Stimulated activated CD8-positive, alpha-beta memory T cell treated with anti-CD3 and anti-CD28 coated beads, Interleukin-15, amount 100 ng/mL, for 1 hour (primary cell): ENCODE data around the gene EXT2.

Experiments
- DNase-seq: peaks from one replicate; pipeline ENCODE4 v3.0.0-alpha.2; 2020; ENCODE audit warnings: low read depth

EXT2 gene

DNA sequence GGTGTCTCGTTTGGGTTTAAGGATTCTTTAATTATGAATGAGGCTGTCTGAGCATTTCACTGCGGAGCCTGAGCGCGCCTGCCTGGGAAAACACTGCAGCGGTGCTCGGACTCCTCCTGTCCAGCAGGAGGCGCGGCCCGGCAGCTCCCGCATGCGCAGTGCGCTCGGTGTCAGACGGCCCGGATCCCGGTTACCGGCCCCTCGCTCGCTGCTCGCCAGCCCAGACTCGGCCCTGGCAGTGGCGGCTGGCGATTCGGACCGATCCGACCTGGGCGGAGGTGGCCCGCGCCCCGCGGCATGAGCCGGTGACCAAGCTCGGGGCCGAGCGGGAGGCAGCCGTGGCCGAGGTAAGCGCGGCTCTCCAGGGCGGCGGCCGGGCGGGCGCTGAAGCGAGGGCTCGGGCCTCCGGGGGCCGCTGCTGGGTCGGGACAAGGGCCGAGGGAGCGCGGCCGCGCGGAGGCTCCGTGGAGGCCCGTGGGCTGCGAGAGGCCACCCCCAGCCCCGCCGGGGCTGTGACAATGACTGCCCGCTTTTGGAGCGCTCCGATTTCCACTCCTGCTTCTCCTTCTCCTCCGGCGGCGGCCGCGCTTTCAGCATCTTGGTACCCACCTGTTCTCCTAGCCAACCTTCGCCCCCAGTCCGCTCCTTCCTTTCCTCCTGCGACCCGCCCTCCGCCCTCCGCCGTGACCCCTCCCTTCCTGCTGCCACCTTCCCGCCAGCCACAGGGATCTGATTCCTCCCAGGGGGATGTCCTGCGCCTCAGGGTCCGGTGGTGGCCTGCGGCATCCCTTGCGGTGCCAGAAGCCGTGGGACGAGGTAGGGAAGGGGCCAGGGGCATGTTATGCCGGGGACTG lies at the start of gene EXT2:
Gene EXT2, plus strand, starts transcription at position 173 of the 854 bp plus-strand sequence. CDS start 12,035 bp downstream, outside the sequence.
- peak; percentile 70 for DNase-seq

DNA sequence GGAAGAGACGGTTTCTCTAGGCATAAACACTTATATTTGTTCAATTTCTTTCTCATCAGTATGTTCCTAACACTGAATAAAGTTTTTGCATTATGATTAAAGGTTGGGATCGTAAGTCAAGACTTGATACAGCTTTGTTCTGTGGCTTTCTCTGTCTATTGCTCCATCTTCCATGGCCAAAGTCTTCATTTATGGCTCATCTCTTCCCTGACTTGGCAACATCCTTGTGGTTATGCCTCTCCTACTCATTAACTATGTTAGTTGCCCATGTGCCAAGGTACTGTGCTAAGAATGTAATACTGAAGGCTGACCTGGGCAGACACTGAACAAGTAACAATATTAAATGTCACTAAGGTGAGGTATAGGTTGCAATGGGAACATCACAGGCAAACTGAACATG lies 49.3 kb upstream of the EXT2 start:
- DNase-seq: no peak

DNA sequence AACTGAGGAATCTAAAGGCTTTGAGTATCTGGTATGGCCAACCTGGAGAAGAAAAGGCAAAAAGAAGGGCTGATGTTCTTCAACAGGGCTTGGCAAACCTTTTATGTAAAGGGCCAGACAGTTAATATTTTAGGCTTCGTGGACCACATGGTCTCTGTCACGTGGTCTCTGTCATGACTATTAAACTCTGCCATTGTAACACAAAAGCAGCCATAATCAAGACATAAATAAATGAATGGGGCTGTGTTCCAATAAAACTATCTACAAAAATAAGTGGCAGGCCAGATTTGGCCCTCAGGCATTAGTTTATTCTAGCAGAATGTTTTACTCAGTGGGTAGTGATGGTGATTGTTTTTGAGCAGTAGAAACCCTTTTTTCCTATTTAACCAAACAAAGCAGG lies 48.2 kb upstream of the EXT2 start:
- DNase-seq: no peak

DNA sequence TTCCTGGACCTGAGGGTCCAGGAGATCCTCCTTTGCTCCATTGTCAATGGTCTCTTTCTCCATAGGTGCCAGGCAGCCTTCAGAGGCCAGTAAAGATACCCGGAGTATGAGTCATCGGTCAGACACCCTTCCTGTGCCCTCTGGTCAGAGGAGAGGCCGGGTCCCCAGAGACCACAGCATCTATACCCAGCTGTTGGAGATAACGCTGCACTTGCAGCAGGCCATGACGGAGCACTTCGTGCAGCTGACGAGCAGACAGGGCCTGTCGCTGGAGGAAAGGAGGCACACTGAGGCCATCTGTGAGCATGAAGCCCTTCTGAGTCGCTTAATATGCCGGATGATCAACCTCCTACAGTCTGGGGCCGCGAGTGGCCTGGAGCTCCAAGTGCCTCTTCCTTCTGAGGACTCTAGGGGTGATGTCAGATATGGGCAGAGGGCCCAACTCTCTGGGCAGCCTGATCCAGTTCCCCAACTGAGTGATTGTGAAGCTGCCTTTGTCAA lies 47.5 kb upstream of the EXT2 start, which contains the start of gene ACCSL:
Gene ACCSL, plus strand, starts transcription at position 51 of the 501 bp plus-strand sequence. Its CDS starts 56 bp downstream, at position 107.
- DNase-seq: no peak

DNA sequence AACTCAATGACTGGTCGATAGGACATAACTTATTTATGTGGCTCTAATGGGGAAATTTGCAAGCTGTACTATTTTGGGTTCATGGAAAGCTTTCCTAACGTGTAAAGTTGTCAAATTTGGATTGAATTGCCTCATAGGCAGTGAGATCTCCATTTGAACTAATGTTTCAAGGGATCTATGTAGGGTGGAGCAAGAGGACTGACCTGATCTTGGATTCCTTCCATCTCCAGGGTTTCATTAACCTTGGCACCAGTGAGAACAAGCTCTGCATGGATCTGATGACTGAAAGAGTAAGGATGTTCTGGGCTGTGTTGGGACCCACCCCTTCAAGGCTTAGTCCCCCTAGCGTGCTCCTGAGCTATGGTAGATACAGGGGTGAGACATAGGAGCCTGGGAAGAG lies 45.6 kb upstream of the EXT2 start:
- no peak for DNase-seq

DNA sequence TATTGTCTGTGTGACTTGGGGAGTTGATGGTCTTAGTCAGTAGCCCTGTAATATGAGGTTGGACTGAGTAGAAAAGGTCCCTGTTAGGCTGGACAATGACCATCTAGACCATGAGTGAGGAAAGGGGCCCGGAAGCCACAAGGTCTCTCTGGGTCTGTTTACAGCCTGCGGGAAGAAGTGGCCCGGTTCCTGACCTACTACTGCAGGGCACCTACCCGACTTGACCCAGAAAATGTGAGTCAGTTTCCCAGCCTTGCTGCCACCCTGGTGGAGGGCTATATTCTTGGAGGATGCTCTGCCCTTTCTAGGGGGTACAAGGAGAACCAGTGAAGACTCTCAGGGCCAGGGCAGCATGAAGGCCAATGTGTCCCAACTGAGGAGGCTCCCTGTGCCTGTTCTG lies 44.3 kb upstream of the EXT2 start:
- DNase-seq: no peak

DNA sequence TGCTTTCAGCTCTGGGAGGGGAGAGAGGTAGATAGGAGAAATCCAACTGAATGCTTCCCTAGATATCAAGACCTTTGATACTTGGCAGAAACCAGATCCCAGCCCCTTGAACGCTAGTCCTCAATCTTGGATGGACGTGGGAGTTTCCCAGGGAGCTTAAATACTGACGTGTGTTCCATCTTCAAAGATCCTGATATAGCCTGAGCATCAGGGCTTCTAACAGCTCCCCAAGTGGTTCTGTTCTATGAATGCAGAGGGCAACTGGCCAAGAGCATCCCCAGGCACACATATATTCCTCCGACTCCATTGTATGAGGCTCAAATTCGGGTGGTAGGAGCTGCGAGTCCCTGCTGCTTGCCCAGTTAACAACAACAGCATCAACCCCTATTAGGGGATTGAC lies 38.1 kb upstream of the EXT2 start:
- no peak for DNase-seq

GRCh38 chr11:44058275-44058674 lies 37.2 kb upstream of the EXT2 start:
- no peak for DNase-seq

DNA sequence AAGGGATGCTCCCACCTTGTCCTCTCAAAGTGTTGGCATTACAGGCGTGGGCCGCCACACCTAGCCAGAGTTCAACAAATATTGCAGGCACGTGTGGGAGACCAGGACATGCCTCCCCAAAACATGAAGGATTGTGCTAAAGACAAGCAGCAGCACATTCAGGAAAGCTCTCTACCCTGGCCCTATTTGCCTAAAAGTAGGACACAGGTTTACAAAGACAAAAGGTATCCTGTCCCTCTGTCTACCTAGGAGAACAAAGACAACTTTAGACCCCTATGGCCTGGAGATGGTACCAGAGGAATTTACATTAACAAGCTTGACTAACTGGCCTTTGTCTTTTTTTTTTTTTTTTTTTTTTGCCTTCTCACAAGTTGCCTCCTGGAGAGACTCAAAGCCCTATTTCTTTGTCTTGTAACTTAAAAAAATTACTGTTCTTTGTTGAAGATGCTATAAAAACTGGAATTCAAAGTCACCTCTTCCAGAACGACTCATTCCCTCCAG lies 30.3 kb upstream of the EXT2 start:
- DNase-seq: no peak

GRCh38 chr11:44065841-44066731 lies 29.4 kb upstream of the EXT2 start, which contains the start of gene ACCS:
TSS of gene ACCS (plus strand) at chr11:44066270. CDS start at chr11:44067628, 1,358 bp downstream.
- DNase-seq: peak; percentile 78

DNA sequence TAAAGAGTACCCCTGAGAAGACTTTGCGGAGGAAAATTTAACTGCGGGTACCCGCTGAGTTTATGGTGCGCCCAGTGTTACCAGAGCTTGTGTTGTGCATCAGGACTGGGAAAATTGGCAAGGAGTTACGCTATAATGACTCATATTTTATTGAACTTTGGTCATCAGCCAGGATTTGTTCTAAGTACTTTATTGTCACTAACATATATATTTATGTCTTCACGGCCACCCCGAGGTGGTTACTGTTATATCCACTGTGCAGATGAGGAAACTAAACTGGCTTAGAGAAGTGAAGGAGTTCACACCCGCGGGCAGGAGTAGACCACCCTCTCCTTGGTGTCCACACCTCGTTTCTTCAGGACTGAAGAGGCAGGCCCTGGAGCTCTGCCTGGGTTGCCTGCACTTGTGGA lies 28.7 kb upstream of the EXT2 start:
- no peak for DNase-seq

DNA sequence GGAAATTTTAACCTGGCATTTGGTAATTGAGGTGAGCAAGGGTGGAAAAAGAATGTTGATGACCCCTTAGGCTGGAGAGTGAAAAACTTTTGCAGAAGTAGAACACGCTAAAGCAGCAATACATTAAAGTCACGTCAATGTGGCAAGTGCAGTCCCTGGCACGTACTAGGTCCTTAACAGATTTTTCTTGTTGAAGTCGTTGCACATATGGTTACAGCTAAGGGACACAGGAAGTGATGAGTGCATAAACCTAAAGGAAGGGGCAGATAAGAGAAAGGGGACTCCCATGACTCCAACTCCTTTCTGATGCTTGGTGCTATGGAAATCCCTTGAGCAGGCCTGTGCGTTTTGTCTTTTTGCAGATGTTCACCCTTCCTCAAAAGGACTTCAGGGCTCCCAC lies 28.2 kb upstream of the EXT2 start:
- no peak for DNase-seq

- no peak for DNase-seq
These were observed 27.3 kb upstream of the EXT2 start for GRCh38 chr11:44068180-44068579.

DNA sequence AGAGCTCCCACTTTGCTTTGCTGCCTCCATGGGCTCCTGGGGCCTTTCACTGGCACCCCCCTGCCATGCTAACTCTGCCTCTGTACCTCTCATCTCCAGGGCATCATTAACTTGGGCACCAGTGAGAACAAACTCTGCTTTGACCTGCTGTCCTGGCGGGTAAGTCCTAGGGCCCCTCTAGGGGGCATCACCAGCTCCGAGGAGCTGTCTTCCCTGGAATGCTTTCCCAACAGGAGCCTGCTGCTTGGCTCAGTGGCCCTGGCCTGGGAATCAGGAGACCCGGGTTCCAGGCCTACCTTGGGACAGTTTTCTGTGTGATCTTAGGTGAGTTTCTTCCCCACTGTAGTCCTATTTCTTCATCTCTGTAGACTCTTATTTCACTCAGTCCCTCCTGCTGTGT lies 24.3 kb upstream of the EXT2 start:
- DNase-seq: no peak

DNA sequence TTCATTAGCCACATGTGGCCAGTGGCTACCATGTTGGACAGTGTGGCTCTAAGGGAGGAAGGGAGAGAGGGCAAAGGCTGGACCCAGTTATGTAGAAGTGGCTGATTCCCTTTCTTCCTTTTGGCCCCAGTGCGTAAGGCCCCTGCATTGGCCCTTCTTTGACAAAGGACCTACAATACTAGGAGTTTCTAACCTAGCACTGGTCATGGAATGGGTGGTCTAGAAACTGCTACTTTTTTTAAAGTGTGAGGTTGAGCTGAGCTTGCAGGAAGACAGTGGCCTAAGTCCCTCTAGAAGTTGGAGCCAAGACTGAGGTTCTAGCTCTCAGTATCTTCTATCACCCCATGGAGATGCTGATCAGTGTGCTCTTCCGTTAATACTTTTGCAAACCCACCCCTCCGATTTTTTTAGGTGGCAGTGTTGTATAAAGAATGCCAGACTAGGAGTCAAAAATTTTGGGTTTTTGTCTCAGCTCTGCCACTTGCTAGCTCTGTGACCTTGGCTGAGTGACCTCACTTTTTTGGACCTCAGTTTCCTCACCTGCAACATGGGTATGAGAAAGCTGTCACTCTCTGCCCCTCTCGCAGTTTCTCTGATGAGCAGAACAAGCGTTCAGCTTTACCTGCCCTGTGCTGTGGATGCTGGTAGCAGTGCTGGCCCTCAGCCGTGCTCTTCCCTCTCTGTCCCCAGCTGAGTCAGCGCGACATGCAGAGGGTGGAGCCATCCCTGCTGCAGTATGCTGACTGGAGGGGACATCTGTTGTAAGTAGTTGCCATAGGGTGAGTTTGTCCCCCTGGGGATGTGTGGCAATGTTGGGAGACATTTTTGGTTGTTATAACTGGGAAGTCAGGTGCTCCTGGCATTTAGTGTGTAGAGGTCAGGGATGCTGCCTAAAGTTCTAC lies 22.5 kb upstream of the EXT2 start:
- DNase-seq: no peak

- DNase-seq: no peak
These were observed 16.7 kb upstream of the EXT2 start for GRCh38 chr11:44078794-44079193.

DNA sequence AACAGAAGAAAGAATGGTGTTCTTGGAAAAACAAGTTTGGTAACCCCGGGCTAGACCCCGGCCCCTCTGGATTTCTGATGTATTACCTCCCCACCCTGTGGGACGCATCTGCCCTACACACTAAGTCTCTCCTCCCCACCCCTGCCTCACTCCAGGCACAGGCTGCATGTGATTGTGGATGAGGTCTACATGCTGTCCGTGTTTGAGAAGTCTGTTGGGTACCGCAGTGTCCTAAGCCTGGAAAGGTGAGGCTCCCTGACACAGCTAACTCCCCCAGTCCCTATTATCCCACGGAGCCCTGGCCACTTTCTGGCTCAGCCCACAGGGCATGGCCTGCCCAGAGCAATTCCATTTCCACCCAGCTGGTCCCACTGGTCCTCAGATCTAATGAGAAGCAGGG lies 16.1 kb upstream of the EXT2 start:
- no peak for DNase-seq

- no peak for DNase-seq
These were observed 14.5 kb upstream of the EXT2 start for GRCh38 chr11:44080951-44081350.

DNA sequence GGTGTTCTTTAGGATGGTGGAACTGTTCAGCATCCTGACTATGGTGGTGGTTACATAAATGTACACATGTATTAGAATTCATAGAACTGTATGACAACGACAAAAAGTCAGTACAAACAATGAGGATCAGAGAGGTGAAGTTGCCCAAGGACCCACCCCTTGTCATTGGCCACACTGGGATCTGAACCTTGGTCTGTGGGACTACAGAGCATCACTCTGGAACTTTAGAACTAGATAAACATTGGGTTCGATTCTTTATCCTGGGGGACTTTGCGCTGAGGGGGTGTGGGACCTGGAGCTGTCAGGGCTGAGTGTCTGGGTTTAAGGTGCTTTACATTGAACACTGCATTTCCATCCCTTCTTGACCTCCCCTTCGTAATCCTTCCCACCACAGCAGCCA lies 12.8 kb upstream of the EXT2 start:
- no peak for DNase-seq

DNA sequence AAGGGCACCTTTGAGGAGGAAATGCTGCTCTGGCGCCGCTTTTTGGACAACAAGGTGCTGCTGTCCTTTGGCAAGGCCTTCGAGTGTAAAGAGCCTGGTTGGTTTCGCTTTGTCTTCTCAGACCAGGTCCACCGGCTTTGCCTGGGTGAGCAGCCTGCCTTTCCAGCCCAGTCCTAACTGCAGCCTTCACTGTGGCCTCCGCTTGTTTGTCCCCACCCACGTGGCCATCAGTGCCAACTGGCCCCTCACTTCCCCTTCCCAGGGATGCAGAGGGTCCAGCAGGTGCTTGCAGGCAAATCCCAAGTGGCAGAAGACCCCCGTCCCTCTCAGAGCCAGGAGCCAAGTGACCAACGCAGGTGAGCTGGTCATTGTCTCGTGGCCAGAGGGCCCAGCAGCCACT lies 12.0 kb upstream of the EXT2 start:
- no peak for DNase-seq

- no peak for DNase-seq
These were observed 11.6 kb upstream of the EXT2 start for GRCh38 chr11:44083906-44084305.
